ENCODE data around the gene CRYM.

CRYM gene

DNA sequence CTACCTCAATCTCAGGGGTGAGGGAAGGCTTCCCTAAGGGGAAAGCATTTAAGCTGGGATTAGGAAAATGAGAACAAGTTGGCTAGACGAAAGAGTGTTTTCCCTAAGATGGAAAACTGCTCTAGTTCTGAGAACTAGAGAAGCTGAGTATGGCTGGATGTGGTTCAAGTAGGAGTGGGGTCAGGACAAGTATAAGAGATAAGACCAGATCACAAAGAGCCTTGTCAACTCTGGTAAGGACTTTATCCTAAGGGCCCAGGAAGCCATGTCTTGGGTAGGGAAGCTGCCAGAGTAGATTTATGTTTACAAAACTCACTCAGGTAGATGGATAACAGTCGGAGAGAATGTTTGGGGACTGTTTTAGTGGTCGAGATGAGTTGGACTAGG, 42.9 kb downstream of the CRYM start:
- TF ChIP-seq REST (IDR thresholded peaks at IDR 0.05; ENCODE audit: insufficient read depth in 1 of 2, low read depth in 2 of 2, low read length in 2 of 2), result no peak
- TF ChIP-seq POLR2AphosphoS5 (IDR thresholded peaks at IDR 0.05; ENCODE audit: low read depth, low read length), result no peak
- TF ChIP-seq SIN3A (IDR thresholded peaks at IDR 0.05; ENCODE audit: borderline replicate concordance, insufficient read depth, low read length), result no peak
- no peak for TF ChIP-seq FOXP2 (optimal IDR thresholded peaks at IDR 0.05; ENCODE audit: borderline replicate concordance, extremely low read depth, extremely low read length, insufficient read depth)
- TF ChIP-seq TAF1 (IDR thresholded peaks at IDR 0.05; ENCODE audit: borderline replicate concordance, insufficient read depth, low read length), result no peak

DNA sequence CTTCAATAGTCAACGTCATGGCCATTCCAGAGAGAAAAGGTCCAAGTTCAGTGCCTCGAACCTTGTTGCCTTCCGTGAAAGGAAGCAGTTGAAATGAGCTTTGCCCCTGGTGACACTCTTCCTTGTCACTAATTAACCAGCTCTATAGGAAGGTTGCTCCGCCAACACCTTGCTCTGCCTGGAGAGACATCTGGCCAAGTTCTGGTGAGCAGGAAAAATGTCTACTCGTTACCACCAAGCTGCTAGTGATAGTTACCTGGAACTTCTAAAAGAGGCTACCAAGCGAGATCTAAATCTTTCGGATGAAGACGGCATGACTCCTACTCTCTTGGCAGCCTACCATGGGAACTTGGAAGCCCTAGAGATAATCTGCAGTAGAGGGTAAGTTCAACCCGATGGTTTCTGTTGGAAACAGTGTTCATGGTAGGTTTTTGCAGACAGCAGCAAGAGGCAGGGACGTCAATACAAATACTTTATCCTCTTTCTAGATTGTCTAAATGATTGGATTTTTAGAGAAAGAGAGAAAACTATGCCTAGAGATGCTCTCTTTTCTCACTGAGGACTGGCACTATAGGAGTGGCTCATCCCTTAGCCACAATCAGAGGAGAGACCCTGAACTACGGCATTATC, 44.5 kb downstream of the CRYM start, which contains the start of gene ANKS4B:
Gene ANKS4B (plus strand): TSS at position 179 of the 630 bp plus-strand sequence. CDS start 39 bp downstream, at position 218.
- no peak for TF ChIP-seq TAF1 (IDR thresholded peaks at IDR 0.05; ENCODE audit: borderline replicate concordance, insufficient read depth, low read length)

DNA sequence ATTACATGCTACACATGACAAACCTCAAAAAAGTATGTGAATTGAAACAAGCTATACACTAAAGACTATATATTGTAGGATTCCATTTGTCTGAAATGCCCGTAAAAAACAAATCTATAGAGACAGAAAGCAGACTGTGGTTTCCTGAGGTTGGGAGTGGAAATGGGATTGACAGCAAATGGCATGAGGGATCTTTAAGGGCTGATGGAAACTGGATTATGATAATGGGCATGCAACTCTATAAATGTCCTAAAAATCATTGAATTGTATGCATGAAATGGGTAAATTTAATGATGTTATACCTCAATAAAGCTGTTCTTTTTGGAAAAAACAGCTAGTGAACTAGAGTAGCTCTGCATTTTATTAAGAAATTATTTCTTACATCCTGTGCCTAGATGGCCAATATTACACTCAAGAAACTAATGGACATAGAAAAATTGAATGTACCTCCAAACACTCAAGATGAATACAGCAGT, 45.0 kb downstream of the CRYM start:
- TF ChIP-seq POLR2AphosphoS5 (IDR thresholded peaks at IDR 0.05; ENCODE audit: low read depth, low read length) (no peak), FOXP2 (optimal IDR thresholded peaks at IDR 0.05; ENCODE audit: borderline replicate concordance, extremely low read depth, extremely low read length, insufficient read depth) (no peak), REST (IDR thresholded peaks at IDR 0.05; ENCODE audit: insufficient read depth in 1 of 2, low read depth in 2 of 2, low read length in 2 of 2) (no peak), SIN3A (IDR thresholded peaks at IDR 0.05; ENCODE audit: borderline replicate concordance, insufficient read depth, low read length) (no peak), TAF1 (IDR thresholded peaks at IDR 0.05; ENCODE audit: borderline replicate concordance, insufficient read depth, low read length) (no peak)

- TF ChIP-seq POLR2AphosphoS5 (IDR thresholded peaks at IDR 0.05; ENCODE audit: low read depth, low read length), result no peak
- no peak for TF ChIP-seq SIN3A (IDR thresholded peaks at IDR 0.05; ENCODE audit: borderline replicate concordance, insufficient read depth, low read length)
- TF ChIP-seq TAF1 (IDR thresholded peaks at IDR 0.05; ENCODE audit: borderline replicate concordance, insufficient read depth, low read length), result no peak
- TF ChIP-seq FOXP2 (optimal IDR thresholded peaks at IDR 0.05; ENCODE audit: borderline replicate concordance, extremely low read depth, extremely low read length, insufficient read depth), result no peak
- no peak for TF ChIP-seq REST (IDR thresholded peaks at IDR 0.05; ENCODE audit: insufficient read depth in 1 of 2, low read depth in 2 of 2, low read length in 2 of 2)
Measured at GRCh38 chr16:21228361-21228872, 49.7 kb downstream of the CRYM start.

GRCh38 chr16:21227866-21228265, 50.2 kb downstream of the CRYM start:
- TF ChIP-seq TAF1 (IDR thresholded peaks at IDR 0.05; ENCODE audit: borderline replicate concordance, insufficient read depth, low read length), result no peak
- no peak for TF ChIP-seq REST (IDR thresholded peaks at IDR 0.05; ENCODE audit: insufficient read depth in 1 of 2, low read depth in 2 of 2, low read length in 2 of 2)
- no peak for TF ChIP-seq POLR2AphosphoS5 (IDR thresholded peaks at IDR 0.05; ENCODE audit: low read depth, low read length)
- no peak for TF ChIP-seq FOXP2 (optimal IDR thresholded peaks at IDR 0.05; ENCODE audit: borderline replicate concordance, extremely low read depth, extremely low read length, insufficient read depth)
- TF ChIP-seq SIN3A (IDR thresholded peaks at IDR 0.05; ENCODE audit: borderline replicate concordance, insufficient read depth, low read length), result no peak

Measured in PFSK-1 (cell line).